SKM-1 treated with dmso at 0.1 percent for 144 hours (cell line): ENCODE measurements around the gene CLIC5.

Experiments
- DNase-seq: peaks from one replicate; lab custom pipeline; 2025; ENCODE audit not compliant: unreplicated experiment; lab: John Stamatoyannopoulos, UW

The CLIC5 gene

DNA sequence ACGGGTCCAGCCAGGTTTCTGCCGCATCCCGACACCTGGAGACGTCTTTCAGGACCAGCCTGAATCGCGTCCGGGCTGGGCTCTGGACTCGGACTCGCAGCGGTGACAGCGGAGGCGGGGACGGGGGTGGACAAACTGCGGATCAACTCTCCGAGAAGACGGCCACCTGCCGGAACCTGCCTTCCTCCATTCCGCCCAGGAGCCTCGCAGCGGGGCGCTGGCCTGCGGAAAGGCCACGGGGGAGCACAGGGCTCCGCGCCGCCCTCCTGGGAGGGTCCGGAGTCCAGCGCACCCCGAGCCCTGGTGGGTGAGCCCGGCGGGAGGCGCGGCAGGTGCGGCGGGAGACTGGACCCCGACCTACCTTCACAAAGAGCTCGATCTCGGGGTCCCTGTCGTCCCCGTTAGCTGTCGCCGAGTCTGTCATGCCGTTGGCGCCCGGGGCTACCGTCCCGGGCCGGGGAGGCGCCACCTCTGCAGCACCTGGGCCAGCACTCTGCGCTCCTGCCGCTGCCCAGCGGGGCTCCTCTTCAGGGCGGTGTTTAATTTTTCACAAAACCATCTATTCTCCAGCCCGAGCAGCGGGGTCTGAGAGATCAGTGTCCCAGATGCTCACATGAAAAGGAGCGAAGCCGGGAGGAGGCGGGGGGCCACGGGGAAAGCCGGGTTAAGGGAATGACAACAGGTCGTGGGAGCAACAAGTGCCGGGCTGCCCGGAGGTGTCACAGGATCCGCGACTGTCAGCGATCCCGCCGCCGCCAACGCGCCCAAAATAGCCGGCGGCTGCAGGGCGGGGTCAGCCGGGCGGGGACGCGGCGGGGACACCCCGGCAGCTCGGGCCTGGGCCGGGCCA, at the start of gene CLIC5:
Gene CLIC5, minus strand, starts transcription at position 742 of the 850 bp plus-strand sequence. Its CDS starts 318 bp downstream, at position 424.
- DNase-seq = no peak

DNA sequence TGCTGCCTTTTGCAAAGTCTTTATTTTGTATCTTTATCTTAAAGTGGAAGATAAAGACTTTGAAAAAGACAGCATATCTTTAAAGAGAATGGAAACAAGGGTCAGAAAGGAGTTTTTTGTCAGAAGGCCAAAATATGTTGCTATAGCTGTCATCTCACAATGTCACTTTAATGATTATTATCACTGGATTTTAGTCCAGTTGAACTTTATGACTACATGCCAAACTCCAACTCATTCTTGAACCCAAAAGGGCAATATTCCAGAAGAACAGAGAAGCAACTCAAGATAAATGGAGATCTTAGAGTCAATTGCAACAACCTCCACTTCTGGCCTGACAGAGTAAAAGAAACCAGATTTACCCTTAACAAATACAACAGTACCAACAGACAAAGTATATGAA, 47.3 kb upstream of the CLIC5 start:
- no peak for DNase-seq

DNA sequence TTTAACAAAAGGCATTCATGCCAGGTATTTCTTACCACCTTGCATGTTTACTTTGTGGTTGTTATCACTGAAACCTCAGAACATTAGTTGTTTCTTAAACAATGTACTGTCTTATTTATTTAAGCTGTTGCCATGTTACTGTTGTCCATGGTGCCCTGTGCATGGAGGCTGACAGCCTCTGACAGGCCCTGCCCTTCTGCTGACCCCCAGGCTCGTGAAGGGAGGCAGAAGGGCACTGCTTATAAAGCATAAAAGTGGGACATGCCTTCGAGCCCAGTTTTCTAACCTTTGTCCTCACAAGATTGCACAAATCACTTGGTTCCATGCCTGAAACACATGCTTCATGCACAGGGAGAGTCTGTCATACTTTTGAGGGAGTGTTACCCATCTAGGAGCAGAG, 46.7 kb upstream of the CLIC5 start:
- no peak for DNase-seq

GRCh38 chr6:46061497-46061896, 45.8 kb upstream of the CLIC5 start:
- no peak for DNase-seq

DNA sequence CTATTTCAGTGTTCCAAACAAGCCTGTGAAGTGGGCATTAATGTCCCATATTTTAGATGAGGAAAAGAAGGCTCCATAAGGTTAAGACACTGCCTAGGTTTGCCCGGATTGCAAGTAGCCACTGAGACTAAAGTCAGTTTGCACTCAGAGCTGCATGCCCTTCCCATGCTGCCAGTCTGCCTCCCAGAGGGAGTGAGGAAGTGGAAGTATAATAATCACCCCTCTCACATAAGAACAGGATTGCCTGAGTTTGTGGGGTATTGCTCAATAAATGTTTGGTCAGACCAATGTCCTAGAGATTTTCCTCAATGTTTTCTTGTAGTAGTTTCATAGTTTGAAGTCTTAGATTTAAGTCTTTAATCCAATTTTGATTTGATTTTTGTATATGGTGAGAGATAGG, 43.9 kb upstream of the CLIC5 start:
- DNase-seq = peak; percentile 47

DNA sequence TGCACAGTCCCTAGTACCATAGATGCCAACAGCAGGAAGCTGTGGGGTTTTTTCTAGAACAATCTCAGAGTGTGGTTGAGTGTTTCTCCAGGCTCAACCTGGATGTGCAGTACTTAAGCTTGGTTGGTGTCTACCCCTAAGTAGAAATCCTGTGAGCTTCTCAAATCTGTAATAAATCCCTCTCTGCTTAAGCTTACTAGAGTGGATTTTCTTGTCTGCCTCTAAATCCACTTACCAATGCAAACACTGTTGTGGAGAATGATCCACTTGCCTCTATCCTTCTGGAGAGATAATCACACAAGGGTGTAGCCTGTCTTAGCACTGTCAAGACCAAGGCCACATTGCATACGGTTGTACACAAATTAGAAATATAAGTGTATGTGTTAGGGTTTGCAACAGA, 43.3 kb upstream of the CLIC5 start:
- DNase-seq = peak; percentile 70

DNA sequence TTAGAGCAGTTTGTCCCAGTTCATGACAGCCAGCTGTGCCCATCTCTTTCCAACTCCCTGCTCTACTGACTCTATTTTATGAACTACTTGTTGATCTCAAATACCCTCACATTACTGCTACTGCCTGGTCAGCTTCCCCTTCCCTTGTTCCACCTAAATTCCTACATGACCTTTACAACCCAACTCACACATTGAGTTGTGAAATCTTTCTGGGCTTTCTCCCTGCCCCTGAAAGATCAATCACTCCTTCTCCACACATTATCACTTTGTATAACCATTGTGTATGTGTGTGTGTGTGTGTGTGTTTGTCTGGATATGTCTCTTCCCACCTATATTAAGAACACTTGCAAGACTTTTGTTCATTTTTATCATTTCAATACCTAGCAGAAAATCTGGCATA, 42.1 kb upstream of the CLIC5 start:
- DNase-seq = no peak

GRCh38 chr6:46056906-46057529, 41.4 kb upstream of the CLIC5 start:
- DNase-seq = no peak

DNA sequence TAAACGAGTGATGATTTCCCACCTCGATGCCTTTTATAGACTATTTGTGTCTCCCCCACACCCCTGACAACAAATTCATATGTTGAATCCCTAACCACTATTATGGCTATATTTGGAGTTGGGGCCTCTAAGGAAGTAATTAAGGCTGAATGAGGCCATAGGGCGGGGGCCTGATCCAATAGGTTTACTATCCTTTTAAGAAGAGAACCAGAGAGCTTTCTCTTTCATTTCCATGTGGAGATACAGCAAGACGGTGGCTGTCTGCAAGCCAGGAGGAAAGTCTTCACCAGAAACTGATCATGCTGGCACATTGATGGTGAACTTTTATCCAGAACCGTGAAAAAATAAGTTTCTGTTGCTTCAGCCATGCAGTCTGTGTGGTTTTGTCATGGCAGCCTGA, 38.9 kb upstream of the CLIC5 start:
- DNase-seq = no peak

GRCh38 chr6:46053039-46053933, 37.6 kb upstream of the CLIC5 start:
- DNase-seq = no peak

- no peak for DNase-seq
These were observed 36.8 kb upstream of the CLIC5 start for GRCh38 chr6:46052479-46052878.

GRCh38 chr6:46051962-46052361, 36.3 kb upstream of the CLIC5 start:
- DNase-seq = no peak

DNA sequence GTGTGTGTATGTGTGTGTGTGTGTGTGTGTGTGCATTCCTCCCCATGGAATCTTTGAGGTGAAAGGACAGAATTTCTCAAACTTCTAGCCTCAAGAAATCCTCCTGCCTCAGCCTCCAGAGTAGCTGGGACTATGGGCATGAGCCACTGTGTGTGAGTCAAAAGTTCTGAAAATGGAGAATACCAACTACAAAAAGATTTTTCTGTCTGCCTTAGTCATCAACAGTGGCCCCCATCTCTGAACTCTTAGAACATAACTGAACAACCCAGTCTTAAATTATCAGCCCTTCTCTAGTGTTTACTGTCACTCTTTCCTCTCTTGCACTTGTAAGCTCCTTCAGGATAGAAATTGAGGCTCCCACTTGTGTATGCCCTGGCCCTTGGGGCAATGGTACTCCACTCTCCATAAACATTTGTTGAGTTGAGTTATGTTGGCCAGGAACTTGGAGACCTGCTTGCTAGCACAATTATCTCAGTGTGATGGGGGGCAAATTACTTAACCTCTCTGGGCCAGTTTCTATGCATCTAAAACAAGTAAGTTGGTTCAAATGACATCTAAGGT, 35.3 kb upstream of the CLIC5 start:
- DNase-seq = no peak

DNA sequence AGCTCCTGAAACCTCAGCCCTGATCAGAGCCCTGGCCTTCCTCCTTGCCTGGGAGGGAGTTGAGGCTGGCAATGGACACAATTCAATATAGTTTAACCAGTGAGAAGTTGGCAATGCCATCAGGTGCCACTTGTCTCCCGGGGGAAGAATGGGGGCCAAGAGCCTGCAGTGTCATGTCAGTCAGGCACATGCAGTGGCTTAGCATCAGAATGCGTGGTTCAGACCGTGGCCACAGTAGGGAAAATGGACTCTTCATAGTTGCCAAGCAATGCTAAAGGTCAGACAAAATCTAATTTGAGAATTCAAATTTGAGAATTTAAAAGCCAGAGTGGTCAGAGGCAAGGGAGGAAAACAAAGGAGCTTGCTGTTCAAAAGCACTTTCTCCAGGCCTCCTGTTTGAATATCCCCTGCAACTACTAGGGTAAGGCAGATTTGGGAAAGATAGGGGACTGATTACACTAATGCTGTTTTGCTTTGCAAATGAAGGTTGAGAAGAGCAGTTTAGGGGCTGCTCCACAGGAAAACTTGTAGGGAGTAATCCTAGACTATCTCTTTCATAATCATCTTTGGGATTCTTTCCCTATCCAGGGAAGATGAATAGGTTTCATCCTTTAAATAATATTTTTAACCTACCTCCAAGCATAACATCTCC, 33.1 kb upstream of the CLIC5 start:
- no peak for DNase-seq

DNA sequence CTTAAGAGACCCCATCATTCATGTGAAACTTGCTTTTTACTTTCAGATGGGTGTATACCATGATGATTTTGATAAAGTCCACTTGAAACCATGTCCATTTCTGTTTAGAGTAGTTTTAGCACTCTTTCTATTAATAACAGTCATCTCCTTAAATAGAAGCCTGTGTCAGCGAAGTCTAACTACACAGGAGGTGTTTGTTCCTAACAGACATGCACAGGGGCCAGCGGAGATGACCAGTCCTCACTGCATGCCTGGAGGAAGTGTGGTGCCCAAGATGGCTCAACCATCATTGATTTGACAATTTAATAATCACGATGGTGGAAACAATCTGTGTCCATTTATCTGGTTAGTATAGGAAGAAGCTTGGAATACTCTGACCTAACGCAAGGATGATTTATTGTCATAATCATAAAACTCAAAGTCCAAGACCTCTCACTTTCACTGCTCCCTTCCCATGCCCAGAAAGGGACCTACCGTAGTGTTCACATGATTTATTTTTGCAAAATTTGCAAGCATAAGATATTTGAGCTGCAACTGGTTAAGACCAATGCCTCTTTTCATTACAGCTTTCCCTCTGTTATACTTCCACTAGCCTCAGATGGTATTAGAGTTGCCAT, 31.0 kb upstream of the CLIC5 start:
- no peak for DNase-seq

GRCh38 chr6:46044881-46045617, 29.4 kb upstream of the CLIC5 start:
- peak; percentile 55 for DNase-seq

- peak; percentile 65 for DNase-seq
These were observed 26.8 kb upstream of the CLIC5 start for GRCh38 chr6:46042355-46042999.

DNA sequence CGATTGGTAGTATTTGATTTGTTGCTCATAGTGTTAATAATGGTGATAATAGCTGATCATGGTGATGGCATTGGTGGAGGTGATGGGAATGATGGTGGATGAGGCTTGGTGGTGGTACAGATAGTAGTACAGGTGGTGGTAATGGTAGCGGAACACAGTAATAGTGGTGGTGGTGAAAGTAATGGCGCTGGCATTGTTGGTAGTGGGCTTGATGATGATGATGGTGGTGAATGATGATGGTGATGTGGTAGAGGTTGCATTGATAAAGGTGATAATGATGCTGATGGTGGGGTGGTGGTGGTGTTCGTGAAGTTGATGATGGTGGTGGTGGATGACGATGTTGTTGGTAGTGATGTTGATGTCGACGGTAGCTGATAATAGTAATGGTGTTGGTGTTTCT, 24.6 kb upstream of the CLIC5 start:
- DNase-seq = no peak

DNA sequence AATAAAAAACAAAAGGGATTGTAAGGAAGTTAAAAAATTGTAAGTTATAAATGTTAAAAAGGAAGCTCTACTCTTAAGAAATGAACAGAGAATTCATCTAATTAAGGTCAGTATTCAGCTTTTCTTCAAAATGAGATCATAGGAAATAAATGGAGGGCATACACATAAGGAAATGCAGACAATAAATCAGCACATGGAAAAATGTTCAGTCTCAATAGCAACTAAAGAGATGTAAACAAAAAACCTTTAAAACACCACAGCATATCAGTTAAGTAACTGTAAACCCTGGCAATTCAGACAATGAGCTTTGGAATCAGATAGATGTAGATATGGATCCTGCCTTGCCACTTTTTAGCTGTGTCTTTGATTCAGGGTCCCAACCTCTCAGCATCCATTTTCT, 24.0 kb upstream of the CLIC5 start:
- DNase-seq = no peak
